Measurements from ENCODE around the gene AFMID.
A peak's percentile ranks its signal among the peaks of the same experiment; 100 is the strongest.
"Not testable (repeated sequence)": the region's sequence is repeated elsewhere in the genome, so short reads cannot be mapped to it uniquely, and the experiment has no call there.

Gene AFMID

GRCh38 chr17:78186692-78187595 is at the start of gene AFMID, which contains the start of gene TK1:
Gene AFMID, plus strand, starts transcription at chr17:78187362. Its CDS starts 9 bp downstream, at chr17:78187371.
Gene TK1, minus strand, starts transcription at chr17:78187052. Its CDS starts 58 bp downstream, at chr17:78186994.
- DNase-seq (ENCODE audit: low read depth), result peak; percentile 95

- no peak for DNase-seq (ENCODE audit: low read depth)
Measured at GRCh38 chr17:78137392-78138203, 49.6 kb upstream of the AFMID start.

GRCh38 chr17:78138204-78139060 is 48.7 kb upstream of the AFMID start:
- DNase-seq (ENCODE audit: low read depth), result no peak

GRCh38 chr17:78139861-78140168 is 47.3 kb upstream of the AFMID start:
- not testable (repeated sequence) for DNase-seq (ENCODE audit: low read depth)

GRCh38 chr17:78140169-78141051 is 46.8 kb upstream of the AFMID start:
- DNase-seq (ENCODE audit: low read depth), result peak; percentile 61

GRCh38 chr17:78141437-78142118 is 45.6 kb upstream of the AFMID start:
- no peak for DNase-seq (ENCODE audit: low read depth)

- DNase-seq (ENCODE audit: low read depth), result no peak
Measured at GRCh38 chr17:78142119-78142861, 44.9 kb upstream of the AFMID start.

- no peak for DNase-seq (ENCODE audit: low read depth)
Measured at GRCh38 chr17:78143214-78144146, 43.7 kb upstream of the AFMID start.

- DNase-seq (ENCODE audit: low read depth), result peak; percentile 84
Measured at GRCh38 chr17:78144147-78144719, 42.9 kb upstream of the AFMID start.

GRCh38 chr17:78144736-78145641 is 42.2 kb upstream of the AFMID start:
- DNase-seq (ENCODE audit: low read depth), result peak; percentile 34

- DNase-seq (ENCODE audit: low read depth), result no peak
Measured at GRCh38 chr17:78146471-78146869, 40.7 kb upstream of the AFMID start.

GRCh38 chr17:78146881-78147280 is 40.3 kb upstream of the AFMID start:
- no peak for DNase-seq (ENCODE audit: low read depth)

GRCh38 chr17:78147315-78147998 is 39.7 kb upstream of the AFMID start:
- DNase-seq (ENCODE audit: low read depth), result no peak

- no peak for DNase-seq (ENCODE audit: low read depth)
Measured at GRCh38 chr17:78148286-78149016, 38.7 kb upstream of the AFMID start.

- no peak for DNase-seq (ENCODE audit: low read depth)
Measured at GRCh38 chr17:78151514-78152008, 35.6 kb upstream of the AFMID start.
